ENCODE measurements around the gene COL6A3. TPM values are rescaled to one million over a fixed set of nuclear protein-coding genes. Genes with fewer than 3 reads are reported as not detected.

COL6A3 gene
- total and polyA plus RNA-seq, 2 of the 13 experiments (the other 11 are each of a cell fraction or from before 2014, with no cell fraction given) = 0.03 TPM; not detected in 1

GRCh38 chr2:237287872-237288271, 126.1 kb downstream of the COL6A3 start (continued):
- TF ChIP-seq PRPF4 (IDR thresholded peaks at IDR 0.05; ENCODE audit: low read depth, low read length, poor library complexity, severe bottlenecking) (no peak), MIER3 (CRISPR knock-in tag; IDR thresholded peaks at IDR 0.05; ENCODE audit: borderline replicate concordance) (no peak), ZNF207 (IDR thresholded peaks at IDR 0.05; ENCODE audit: borderline replicate concordance) (no peak)

GRCh38 chr2:237283131-237283928, 130.6 kb downstream of the COL6A3 start:
- BruUV-seq (replicated peaks) = no TSS peak
- Histone ChIP-seq H3K79me2 (ENCODE audit: insufficient read depth, low read length) (no peaks in the 10 kb centered on the region), H3K4me3 (replicated peaks in 1 of 3; ENCODE audit: insufficient read depth in 1 of 3, low read depth in 2 of 3, low read length in 3 of 3) (no peak overlapping the region), H3K9me3 (ENCODE audit: low read length) (no peaks in the 10 kb centered on the region), H2AFZ (ENCODE audit: low read length) (no peak overlapping the region), H3K4me1 (ENCODE audit: insufficient read depth, low read length) (no peaks in the 10 kb centered on the region), H3K27me3 (ENCODE audit: control insufficient read depth in 1 of 2, insufficient read depth in 2 of 2, low read length in 2 of 2) (peaks cover 4 to 13% of the 10 kb centered on the region in 2 experiments; a peak in 3 of 5 replicates), H3K27ac (ENCODE audit: extremely low read length, insufficient read depth, low read length) (no peak overlapping the region), H3K36me3 (replicated peaks in 1 of 2; ENCODE audit: control insufficient read depth in 1 of 2, insufficient read depth in 2 of 2, low read length in 2 of 2) (no peaks in the 10 kb centered on the region), H3K9ac (ENCODE audit: insufficient read depth, low read depth, low read length) (no peak overlapping the region), H3K4me2 (ENCODE audit: low read depth, low read length) (no peak overlapping the region), H4K20me1 (ENCODE audit: insufficient read depth, low read length) (no peaks in the 10 kb centered on the region)
- in situ Hi-C loops (cut with HindIII; ENCODE audit: extremely low pct_ligation_motif_present, low pct_unique_long_range_greater_than_20kb) (no loop called here), intact Hi-C loops (cut with micrococcal nuclease; ENCODE audit: unreplicated experiment) (no loop called here)
- ATAC-seq (no peak), DNase-seq (ENCODE audit: low spot score) (no peak), FAIRE-seq (no peak)
- ChIA-PET POLR2A (no interaction called here), CTCF (ENCODE audit: low intra/inter-chr PET ratio, low total read pairs) (no interaction called here)
- 4% methylated on average over 4 of the region's 4 CpGs for WGBS (ENCODE audit: low lambda C conversion rate)
- TF ChIP-seq ZNF251 (CRISPR knock-in tag; IDR thresholded peaks at IDR 0.05) (no peak), HNRNPLL (IDR thresholded peaks at IDR 0.05; ENCODE audit: low read depth, low read length, poor library complexity, severe bottlenecking) (no peak), ZNF335 (CRISPR knock-in tag; IDR thresholded peaks at IDR 0.05) (no peak), ZBTB43 (CRISPR knock-in tag; conservative IDR thresholded peaks at IDR 0.05) (no peak), ZKSCAN5 (CRISPR knock-in tag; IDR thresholded peaks at IDR 0.05) (no peak), ZNF850 (CRISPR knock-in tag; conservative IDR thresholded peaks at IDR 0.05) (no peak), NFYB (CRISPR knock-in tag; IDR thresholded peaks at IDR 0.05) (no peak), ZNF557 (CRISPR knock-in tag; IDR thresholded peaks at IDR 0.05) (no peak), HMGA1 (CRISPR knock-in tag; conservative IDR thresholded peaks at IDR 0.05) (no peak), ATF7-NPFF (CRISPR knock-in tag; IDR thresholded peaks at IDR 0.05; ENCODE audit: low read depth) (no peak), ZNF839 (CRISPR knock-in tag; IDR thresholded peaks at IDR 0.05; ENCODE audit: borderline replicate concordance) (no peak), PHF8 (CRISPR knock-in tag; IDR thresholded peaks at IDR 0.05) (no peak), HNRNPL (IDR thresholded peaks at IDR 0.05; ENCODE audit: low read depth, low read length) (no peak), ZNF737 (CRISPR knock-in tag; IDR thresholded peaks at IDR 0.05; ENCODE audit: borderline replicate concordance) (no peak), DMTF1 (CRISPR knock-in tag; IDR thresholded peaks at IDR 0.05) (no peak)

Measured in HepG2 (cell line).